Duodenal mucosa (tissue), 2 donors: ENCODE results near the gene RHBG.
"Not testable (repeated sequence)": the region's sequence is repeated elsewhere in the genome, so short reads cannot be mapped to it uniquely, and the experiment has no call there.

ENCODE experiments used
- H3K27ac ChIP-seq: one replicate; pipeline ENCODE4 v1.7.0; 2013; ENCODE audit warnings: low read depth, low read length
- H3K27me3 ChIP-seq, 2 donors: one replicate each; pipeline ENCODE4 v1.7.0; 2013; ENCODE audit warnings: low read length in 2 of 2, control low read depth in 1 of 2; ENCODE audit not compliant: insufficient read depth in 2 of 2, control insufficient read depth in 1 of 2
- H3K36me3 ChIP-seq, 2 donors: one replicate each; pipeline ENCODE4 v1.7.0; 2013; ENCODE audit warnings: low read length in 2 of 2, control low read depth in 1 of 2; ENCODE audit not compliant: insufficient read depth in 2 of 2, control insufficient read depth in 1 of 2
- H3K4me1 ChIP-seq, 2 donors: one replicate each; pipeline ENCODE4 v1.7.0; 2013; ENCODE audit warnings: low read length in 2 of 2, control low read depth in 1 of 2; ENCODE audit not compliant: insufficient read depth in 2 of 2, control insufficient read depth in 1 of 2
- H3K4me3 ChIP-seq, 2 donors: one replicate each; pipeline ENCODE4 v1.7.0; 2013; ENCODE audit warnings: low read length in 2 of 2, low read depth in 1 of 2
- H3K9ac ChIP-seq, 2 donors: one replicate each; pipeline ENCODE4 v1.7.0; 2013; ENCODE audit warnings: low read length in 2 of 2, low read depth in 1 of 2
- H3K9me3 ChIP-seq, 2 donors: one replicate each; pipeline ENCODE4 v1.7.0; 2013; ENCODE audit warnings: low read length in 2 of 2, control low read depth in 1 of 2; ENCODE audit not compliant: control insufficient read depth in 1 of 2

The RHBG gene

GRCh38 chr1:156344409-156344808, 24.6 kb upstream of the RHBG start:
- H3K36me3 ChIP-seq: no peaks in the 10 kb centered on the region
- no peaks in the 10 kb centered on the region for H3K9me3 ChIP-seq
- no peak overlapping the region for H3K9ac ChIP-seq
- no peaks in the 10 kb centered on the region for H3K4me1 ChIP-seq
- no peaks in the 10 kb centered on the region for H3K27me3 ChIP-seq
- no peak overlapping the region for H3K4me3 ChIP-seq
- no peak overlapping the region for H3K27ac ChIP-seq

GRCh38 chr1:156346035-156346434, 23.0 kb upstream of the RHBG start:
- H3K36me3 ChIP-seq, H3K27ac ChIP-seq, H3K27me3 ChIP-seq, H3K9me3 ChIP-seq, H3K4me1 ChIP-seq, H3K4me3 ChIP-seq, H3K9ac ChIP-seq: not testable (repeated sequence)

DNA sequence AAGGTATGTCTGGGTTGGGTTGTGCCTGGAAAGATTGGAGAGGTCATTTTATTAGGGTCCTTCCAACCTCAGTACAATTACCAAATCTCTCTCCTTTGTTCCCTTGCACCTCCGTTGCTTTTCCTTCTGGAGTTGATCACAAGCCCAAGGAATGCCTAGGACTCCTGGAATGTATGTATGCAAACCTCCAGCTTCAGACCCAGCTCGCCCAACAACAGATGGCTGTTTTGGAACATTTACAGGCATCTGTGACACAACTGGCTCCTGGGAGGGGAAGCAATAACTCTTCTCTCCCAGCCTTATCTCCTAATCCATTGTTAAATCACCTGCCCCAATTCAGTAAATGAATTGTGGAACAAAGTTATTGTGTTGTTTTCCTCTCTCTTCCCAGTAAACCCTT, 22.4 kb upstream of the RHBG start:
- H3K36me3 ChIP-seq: no peaks in the 10 kb centered on the region
- no peak overlapping the region for H3K4me3 ChIP-seq
- no peaks in the 10 kb centered on the region for H3K9me3 ChIP-seq
- no peak overlapping the region for H3K27ac ChIP-seq
- H3K27me3 ChIP-seq: no peaks in the 10 kb centered on the region
- H3K9ac ChIP-seq: no peak overlapping the region
- H3K4me1 ChIP-seq: no peaks in the 10 kb centered on the region

DNA sequence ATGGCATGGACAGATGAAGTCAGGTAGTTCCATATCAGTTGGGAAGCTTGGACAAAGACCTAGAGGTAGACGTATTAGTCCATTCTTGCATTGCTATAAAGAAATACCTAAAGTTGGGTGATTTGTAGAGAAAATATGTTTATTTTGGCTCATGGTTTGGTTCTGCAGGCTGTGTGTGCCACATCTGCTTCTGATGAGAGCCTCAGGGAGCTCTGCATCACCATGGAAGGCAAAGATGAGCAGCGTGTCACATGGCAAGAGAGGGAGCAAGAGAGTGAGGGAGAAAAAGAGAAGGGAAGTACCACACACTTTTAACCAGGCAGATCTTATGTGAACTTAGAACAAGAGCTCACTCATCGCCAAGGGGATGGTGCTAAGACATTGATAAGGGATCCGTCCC, 21.7 kb upstream of the RHBG start:
- Histone ChIP-seq H3K27ac (no peak overlapping the region), H3K4me1 (no peaks in the 10 kb centered on the region), H3K9me3 (no peaks in the 10 kb centered on the region), H3K9ac (no peak overlapping the region), H3K4me3 (no peak overlapping the region), H3K36me3 (no peaks in the 10 kb centered on the region), H3K27me3 (no peaks in the 10 kb centered on the region)

DNA sequence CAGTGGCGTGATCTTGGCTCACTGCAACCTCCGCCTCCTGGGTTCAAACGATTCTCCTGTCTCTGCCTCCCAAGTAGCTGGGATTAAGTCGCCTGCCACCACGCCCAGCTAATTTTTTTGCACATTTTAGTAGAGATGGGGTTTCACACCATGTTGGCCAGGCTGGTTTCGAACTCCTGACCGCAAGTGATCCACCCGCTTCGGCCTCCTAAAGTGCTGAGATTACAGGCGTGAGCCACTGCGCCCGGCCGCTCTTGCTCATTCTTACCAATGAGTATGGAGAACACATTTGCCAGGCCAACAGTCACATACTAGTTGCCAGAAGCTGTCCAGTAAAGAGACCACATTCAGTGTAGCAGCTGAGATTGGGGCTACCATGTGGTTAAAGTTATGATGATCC, 16.5 kb upstream of the RHBG start:
- H3K36me3 ChIP-seq, H3K9ac ChIP-seq, H3K4me1 ChIP-seq, H3K27me3 ChIP-seq, H3K9me3 ChIP-seq, H3K27ac ChIP-seq, H3K4me3 ChIP-seq: not testable (repeated sequence)

DNA sequence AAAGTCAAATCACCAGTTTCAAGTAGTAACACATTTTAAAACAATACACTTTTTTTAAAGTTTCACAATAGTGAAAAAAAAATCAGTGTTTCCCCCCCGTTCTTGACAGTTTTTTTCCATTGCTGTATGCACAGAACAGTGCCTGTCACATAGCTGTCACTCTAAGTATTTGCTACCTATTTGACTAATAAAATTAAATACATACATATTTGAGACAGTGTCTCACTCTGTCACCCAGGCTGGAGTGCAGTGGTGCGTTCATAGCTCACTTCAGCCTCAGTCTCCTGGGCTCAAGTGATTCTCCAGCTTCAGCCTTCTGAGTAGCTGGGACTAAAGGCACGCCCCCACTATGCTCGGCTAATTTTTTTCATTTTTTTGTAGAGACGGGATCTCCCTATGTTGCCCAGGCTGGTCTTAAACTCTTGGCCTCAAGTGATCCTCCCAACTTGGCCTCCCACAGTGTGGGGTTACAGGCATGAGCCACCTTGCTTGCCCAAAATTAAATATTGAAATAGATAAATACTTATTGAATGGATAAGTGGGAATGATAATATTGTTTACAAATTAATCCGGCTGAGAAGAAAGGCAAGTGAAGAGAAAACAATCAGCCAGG, 12.6 kb upstream of the RHBG start:
- H3K27ac ChIP-seq: no peak overlapping the region
- H3K4me1 ChIP-seq: peaks cover 5 to 6% of the 10 kb centered on the region in 2 donors
- H3K9me3 ChIP-seq: no peaks in the 10 kb centered on the region
- peaks cover 3 to 11% of the 10 kb centered on the region in 2 donors for H3K27me3 ChIP-seq
- H3K9ac ChIP-seq: no peak overlapping the region
- no peak overlapping the region for H3K4me3 ChIP-seq
- H3K36me3 ChIP-seq: no peaks in the 10 kb centered on the region

- H3K9me3 ChIP-seq: no peaks in the 10 kb centered on the region
- no peak overlapping the region for H3K27ac ChIP-seq
- peaks cover 3 to 11% of the 10 kb centered on the region in 2 donors for H3K27me3 ChIP-seq
- H3K4me3 ChIP-seq: peak overlapping the region in 1 of 2 donors; percentile 40
- peaks cover 5 to 6% of the 10 kb centered on the region in 2 donors for H3K4me1 ChIP-seq
- no peak overlapping the region for H3K9ac ChIP-seq
- no peaks in the 10 kb centered on the region for H3K36me3 ChIP-seq
These were observed 12.0 kb upstream of the RHBG start for GRCh38 chr1:156356875-156357534.

DNA sequence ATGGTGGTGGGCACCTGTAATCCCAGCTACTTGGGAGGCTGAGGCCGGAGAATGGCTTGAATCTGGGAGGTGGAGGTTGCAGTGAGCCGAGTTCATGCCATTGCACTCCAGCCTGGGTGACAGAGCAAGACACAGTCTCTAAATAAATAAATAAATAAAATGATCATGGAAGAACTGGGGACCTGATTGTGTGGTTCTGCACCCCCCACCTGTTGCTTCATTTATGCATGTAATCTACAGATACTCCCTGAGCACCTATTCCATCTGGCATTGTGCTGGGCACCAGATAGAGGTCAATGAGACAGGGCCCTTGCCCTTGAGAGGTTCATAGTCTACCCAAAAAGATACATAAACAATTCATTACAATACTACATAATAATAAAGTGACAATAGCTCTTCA, 11.0 kb upstream of the RHBG start:
- Histone ChIP-seq H3K36me3 (no peaks in the 10 kb centered on the region), H3K27me3 (peaks cover 3 to 11% of the 10 kb centered on the region in 2 donors), H3K4me1 (peaks cover 5 to 6% of the 10 kb centered on the region in 2 donors), H3K9me3 (no peaks in the 10 kb centered on the region), H3K27ac (no peak overlapping the region), H3K9ac (no peak overlapping the region), H3K4me3 (no peak overlapping the region)

GRCh38 chr1:156358641-156359040, 10.4 kb upstream of the RHBG start:
- Histone ChIP-seq H3K4me3 (no peak overlapping the region), H3K27me3 (peaks cover 3 to 11% of the 10 kb centered on the region in 2 donors), H3K9me3 (no peaks in the 10 kb centered on the region), H3K27ac (no peak overlapping the region), H3K4me1 (peaks cover 5 to 6% of the 10 kb centered on the region in 2 donors), H3K9ac (no peak overlapping the region), H3K36me3 (no peaks in the 10 kb centered on the region)

GRCh38 chr1:156359249-156359648, 9.8 kb upstream of the RHBG start:
- Histone ChIP-seq H3K27me3 (peaks cover 7 to 16% of the 10 kb centered on the region in 2 donors), H3K4me1 (peaks cover 5 to 6% of the 10 kb centered on the region in 2 donors), H3K9me3 (no peaks in the 10 kb centered on the region), H3K9ac (no peak overlapping the region), H3K27ac (no peak overlapping the region), H3K36me3 (no peaks in the 10 kb centered on the region), H3K4me3 (no peak overlapping the region)
